K562 (cell line): Measurements from ENCODE around the gene IGFBPL1. TPM values are rescaled to one million over a fixed set of nuclear protein-coding genes. Genes with fewer than 3 reads are reported as not detected.

Source experiments
- ATF4 ChIP-seq: fragments of 450-650 bp; formaldehyde crosslinking; IDR thresholded peaks from 2 replicates; pipeline ENCODE4 v1.4.0; 2022; ENCODE audit warnings: mild to moderate bottlenecking, moderate library complexity
- BCOR ChIP-seq: fragments of 450-650 bp; IDR thresholded peaks from 2 replicates; pipeline ENCODE4 v1.6.1; 2016
- CLOCK ChIP-seq: fragments of 250-450 bp; sonication (Bioruptor Pico); IDR thresholded peaks from 2 replicates; pipeline ENCODE4 v1.4.0; 2020; ENCODE audit warnings: mild to moderate bottlenecking, moderate library complexity, borderline replicate concordance
- DIDO1 ChIP-seq: fragments of 450-650 bp; IDR thresholded peaks from 2 replicates; pipeline ENCODE4 v1.6.1; 2016; ENCODE audit warnings: low read depth, missing biosample characterization, missing genetic modification characterization
- ESRRA ChIP-seq: fragments of 450-650 bp; IDR thresholded peaks from 2 replicates; pipeline ENCODE4 v1.6.1; 2014; ENCODE audit warnings: low read depth, mild to moderate bottlenecking, moderate library complexity, borderline replicate concordance
- FOXP1 ChIP-seq: sonication (generic); formaldehyde crosslinking; IDR thresholded peaks from 2 replicates; pipeline ENCODE4 v1.8.0; 2022; ENCODE audit warnings: mild to moderate bottlenecking, missing genetic modification reagents
- HDAC6 ChIP-seq: IDR thresholded peaks from 2 replicates; pipeline ENCODE4 v1.6.1; 2012; ENCODE audit warnings: low read depth, mild to moderate bottlenecking, control low read depth, inconsistent platforms, low read length, moderate library complexity
- MEF2A ChIP-seq: IDR thresholded peaks from 2 replicates; pipeline ENCODE4 v1.6.1; 2011; ENCODE audit warnings: low read depth, mild to moderate bottlenecking, low read length, moderate library complexity; ENCODE audit not compliant: control insufficient read depth
- MITF ChIP-seq: IDR thresholded peaks from 2 replicates; pipeline ENCODE4 v1.6.1; 2014; ENCODE audit warnings: antibody characterized with exemption
- NEUROD1 ChIP-seq: fragments of 150-350 bp; IDR thresholded peaks from 2 replicates; pipeline ENCODE4 v1.6.1; 2014; ENCODE audit warnings: borderline replicate concordance, low read length, low read depth; ENCODE audit not compliant: partially characterized antibody
- PHB ChIP-seq: fragments of 250-450 bp; sonication (Bioruptor Pico); IDR thresholded peaks from 2 replicates; pipeline ENCODE4 v1.5.0; 2021
- RB1 ChIP-seq: fragments of 450-650 bp; IDR thresholded peaks from 2 replicates; pipeline ENCODE4 v1.6.1; 2017; ENCODE audit warnings: low read depth, mild to moderate bottlenecking
- RBM15 ChIP-seq: fragments of 200-400 bp; formaldehyde crosslinking; IDR thresholded peaks from 2 replicates; pipeline ENCODE4 v1.6.1; 2018; ENCODE audit warnings: mild to moderate bottlenecking, low read length, moderate library complexity; ENCODE audit not compliant: insufficient read depth
- RBM25 ChIP-seq: fragments of 200-400 bp; formaldehyde crosslinking; IDR thresholded peaks from 2 replicates; pipeline ENCODE4 v1.6.1; 2018; ENCODE audit warnings: low read length, low read depth, moderate library complexity; ENCODE audit not compliant: severe bottlenecking
- TEAD2 ChIP-seq: fragments of 450-650 bp; IDR thresholded peaks from 2 replicates; pipeline ENCODE4 v1.6.1; 2016; ENCODE audit warnings: missing genetic modification characterization, control low read depth, missing compliant biosample characterization
- XRCC4 ChIP-seq: IDR thresholded peaks from one replicate; pipeline ENCODE4 v1.6.1; 2011; ENCODE audit not compliant: insufficient read depth, insufficient read length; ENCODE audit errors: extremely low read depth
- ZKSCAN1 ChIP-seq: fragments of 150-350 bp; IDR thresholded peaks from 2 replicates; pipeline ENCODE4 v1.6.1; 2016; ENCODE audit warnings: low read depth, low read length
- ZNF696 ChIP-seq: fragments of 250-450 bp; sonication (Bioruptor Pico); conservative IDR thresholded peaks from 2 replicates; pipeline ENCODE4 v1.4.0; 2020; ENCODE audit warnings: mild to moderate bottlenecking, moderate library complexity
- ZNF830 ChIP-seq: fragments of 250-450 bp; sonication (Bioruptor Pico); IDR thresholded peaks from 2 replicates; pipeline ENCODE4 v1.5.0; 2021; ENCODE audit warnings: mild to moderate bottlenecking
- polyA plus RNA-seq, 8 experiments: library from polyadenylated mRNA; depleted of rRNA in 4 of 8; stranded (reverse) in 5 of 8; unstranded in 3 of 8; fragments of >200 nt; fragmentation: Nextera tagmentation in 2 of 8; fragmentation: Illumina TruSeq in 1 of 8; extraction: Ambion mirVana in 2 of 8; extraction: Trizol in 1 of 8; gene quantifications; 2 replicates each; pipeline versions ENCODE4 v1.2.1 to v1.2.3, GENCODE V29; 2011 to 2014; ENCODE audit warnings: inconsistent platforms in 1 of 8, missing spikeins in 1 of 8
- total RNA-seq, 7 experiments: library from RNA; depleted of rRNA in 6 of 7; stranded (reverse); fragments of >200 nt in 6 of 7; fragmentation: Illumina TruSeq in 2 of 7; extraction: Trizol in 2 of 7; gene quantifications; 2 replicates each; pipeline versions ENCODE4 v1.2.1 to v1.2.3, GENCODE V29; 2011 to 2021; ENCODE audit warnings: low replicate concordance in 1 of 7
- TF ChIP-seq, protein P1 (sequence below): sonication (generic); formaldehyde crosslinking; IDR thresholded peaks from 2 replicates; pipeline ENCODE4 v1.8.0; 2022; ENCODE audit warnings: missing genetic modification reagents, mild to moderate bottlenecking, moderate library complexity, borderline replicate concordance

Gene IGFBPL1
- total and polyA plus RNA-seq, 9 of the 15 experiments (the other 6 are each of a cell fraction or from before 2014, with no cell fraction given): not detected

GRCh38 chr9:38387751-38388150, 36.5 kb downstream of the IGFBPL1 start (continued):
- no peak for TF ChIP-seq CLOCK
- TF ChIP-seq RBM25: peak; percentile 90
- TF ChIP-seq ZNF696 (CRISPR knock-in tag): no peak
- no peak for TF ChIP-seq PHB (CRISPR knock-in tag)
- TF ChIP-seq RB1: no peak
- TF ChIP-seq NEUROD1: no peak
- TF ChIP-seq ESRRA: peak; percentile 8; the same call in 1 of the 2 replicates
- no peak for TF ChIP-seq RBM15
- no peak for TF ChIP-seq XRCC4
- TF ChIP-seq MITF: no peak
- 0 out of 2 replicates have a peak, but pooled peaks have one; percentile 33 for TF ChIP-seq BCOR
- TF ChIP-seq, protein P1, sequence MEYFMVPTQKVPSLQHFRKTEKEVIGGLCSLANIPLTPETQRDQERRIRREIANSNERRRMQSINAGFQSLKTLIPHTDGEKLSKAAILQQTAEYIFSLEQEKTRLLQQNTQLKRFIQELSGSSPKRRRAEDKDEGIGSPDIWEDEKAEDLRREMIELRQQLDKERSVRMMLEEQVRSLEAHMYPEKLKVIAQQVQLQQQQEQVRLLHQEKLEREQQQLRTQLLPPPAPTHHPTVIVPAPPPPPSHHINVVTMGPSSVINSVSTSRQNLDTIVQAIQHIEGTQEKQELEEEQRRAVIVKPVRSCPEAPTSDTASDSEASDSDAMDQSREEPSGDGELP (CRISPR knock-in tag): no peak
- no peak for TF ChIP-seq FOXP1
- TF ChIP-seq ATF4 (CRISPR knock-in tag): no peak
- no peak for TF ChIP-seq DIDO1 (tag)
- no peak for TF ChIP-seq TEAD2 (tag)
- TF ChIP-seq HDAC6: no peak
- no peak for TF ChIP-seq ZNF830 (CRISPR knock-in tag)
- TF ChIP-seq MEF2A: no peak
- TF ChIP-seq ZKSCAN1: no peak
- TF ChIP-seq, all 486 proteins: peak for 15
